HT-29 (cell line): ENCODE results near the gene COL6A2. TPM values are rescaled to one million over a fixed set of nuclear protein-coding genes. Genes with fewer than 3 reads are reported as not detected.
"Not testable (repeated sequence)": the region's sequence is repeated elsewhere in the genome, so short reads cannot be mapped to it uniquely, and the experiment has no call there.

ENCODE experiments used
- DNase-seq: peaks from one replicate; pipeline ENCODE4 v3.0.0-alpha.2; 2015; ENCODE audit warnings: low spot score
- total RNA-seq: library from RNA; depleted of rRNA; stranded (reverse); fragments of >200 nt; shearing (Covaris generic); gene quantifications from 2 replicates; pipeline ENCODE4 v1.2.3, GENCODE V29; 2014

Gene COL6A2
- total RNA-seq, 1 experiment from 2014 or later = not detected

GRCh38 chr21:46078978-46079351 lies 18.9 kb upstream of the COL6A2 start:
- DNase-seq = no peak

DNA sequence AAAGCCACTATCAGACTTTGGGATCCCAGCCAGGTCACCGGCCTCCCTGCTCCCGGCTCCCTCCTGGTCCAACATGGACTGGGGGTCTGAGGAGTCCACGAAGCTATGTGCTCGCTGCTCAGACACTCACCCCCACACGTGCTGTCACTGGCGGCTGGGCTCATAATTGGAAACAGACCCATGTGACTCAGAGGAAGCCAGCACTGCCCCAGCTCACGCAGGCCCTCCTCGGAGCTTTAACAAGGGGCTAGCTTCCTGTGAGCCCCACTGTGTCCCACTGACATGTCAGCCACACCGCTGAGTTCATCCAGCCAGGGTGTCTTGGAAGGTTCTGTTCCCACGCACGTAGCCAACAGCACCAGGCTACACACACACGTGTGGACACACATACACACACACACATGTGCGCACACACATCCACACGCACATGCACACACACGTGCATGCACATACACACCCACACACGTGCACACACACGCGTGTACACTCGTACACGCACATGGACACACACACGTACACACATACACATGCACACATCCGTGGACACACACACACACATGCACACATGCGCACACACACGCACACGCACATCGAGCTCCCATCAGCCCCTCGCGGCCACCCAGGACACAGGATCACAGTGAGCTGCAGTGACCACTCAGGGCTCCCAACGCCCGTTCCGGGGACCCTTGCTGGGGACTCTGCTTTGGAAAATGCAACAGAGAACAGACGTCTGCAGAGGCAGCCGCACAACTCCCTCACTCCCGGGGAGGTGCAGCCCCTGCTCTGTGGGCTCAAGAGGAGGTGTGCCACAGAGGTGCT lies 18.4 kb upstream of the COL6A2 start:
- DNase-seq = no peak

DNA sequence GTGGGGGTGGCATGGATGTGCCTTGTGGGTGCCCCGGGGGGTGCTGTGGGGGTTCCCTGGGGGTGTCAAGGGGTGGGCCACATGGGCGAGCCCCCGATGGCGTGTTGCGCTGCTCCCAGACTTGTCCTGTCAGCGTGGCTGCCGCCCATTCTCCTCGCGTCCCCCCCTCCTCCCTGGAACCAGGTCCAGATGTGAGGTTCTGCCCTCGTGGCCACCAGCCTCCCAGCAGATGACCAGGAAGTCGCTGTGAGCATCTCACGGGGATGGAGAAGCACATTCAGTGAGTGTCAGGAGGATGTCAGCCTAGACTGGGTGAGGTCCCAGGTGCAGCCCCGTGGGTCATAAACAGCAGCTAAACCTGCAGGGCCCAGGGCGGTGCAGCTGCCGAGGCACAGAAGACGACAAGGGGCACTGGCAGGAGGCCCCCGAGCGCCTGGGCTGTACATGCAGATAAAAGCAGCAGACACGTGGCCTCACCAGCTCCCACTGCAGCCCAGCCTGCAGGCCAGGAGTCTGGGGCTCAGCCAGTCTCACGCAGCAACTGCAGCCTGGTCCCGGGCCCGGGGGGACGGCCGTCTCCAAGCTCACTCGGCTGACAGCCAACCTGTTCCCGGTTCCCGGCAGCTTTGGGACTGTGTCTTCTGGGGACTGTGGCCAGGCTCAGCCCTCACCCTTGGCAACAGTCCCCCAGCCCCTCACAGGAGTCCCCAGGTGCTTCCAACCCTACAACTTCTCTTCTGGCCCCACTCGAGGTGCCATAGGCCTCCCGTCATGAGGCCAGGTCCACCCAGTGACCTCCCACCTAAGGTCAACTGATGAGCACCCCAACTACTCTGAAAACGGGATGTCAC lies 17.5 kb upstream of the COL6A2 start:
- DNase-seq = no peak

DNA sequence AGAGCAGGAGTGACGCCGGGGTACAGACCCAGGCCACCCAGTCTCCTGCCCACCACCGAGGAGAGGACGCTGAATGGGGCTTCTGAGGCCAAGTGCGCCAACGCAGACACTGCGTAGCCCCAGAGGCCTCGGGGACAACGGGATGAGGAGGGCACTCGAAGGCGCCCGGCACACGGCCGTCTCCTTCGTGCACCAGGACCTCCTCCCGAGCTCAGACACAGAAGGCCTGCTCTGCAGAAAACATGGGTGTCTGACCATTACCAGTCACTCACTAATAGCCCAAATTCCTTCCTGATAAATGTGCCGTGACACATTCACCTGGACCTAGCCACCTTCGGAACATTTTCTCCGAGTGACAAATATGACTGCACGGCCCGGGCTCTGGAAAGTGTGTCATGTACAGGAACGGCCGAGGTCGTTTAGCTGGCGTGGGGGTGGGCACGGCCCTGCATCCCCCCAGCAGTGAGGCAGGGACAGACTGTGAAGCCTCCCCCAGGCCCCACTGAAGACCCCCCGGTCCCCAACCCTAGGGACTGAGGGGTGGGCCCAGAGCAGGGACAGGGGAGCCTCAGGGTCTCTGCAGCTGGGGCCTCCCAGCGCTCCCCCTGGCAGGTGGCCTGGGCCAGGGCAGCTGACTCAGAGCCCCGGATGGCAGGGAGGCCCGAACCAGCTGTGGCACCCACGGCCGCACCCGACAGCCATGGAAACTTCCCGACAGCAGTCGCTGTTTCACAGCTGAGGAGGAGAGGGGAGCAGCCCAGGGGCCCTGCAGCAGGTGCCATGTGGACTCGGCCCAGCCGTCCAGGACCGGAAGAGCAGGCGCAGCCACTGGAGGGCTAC lies 16.7 kb upstream of the COL6A2 start:
- DNase-seq = no peak

DNA sequence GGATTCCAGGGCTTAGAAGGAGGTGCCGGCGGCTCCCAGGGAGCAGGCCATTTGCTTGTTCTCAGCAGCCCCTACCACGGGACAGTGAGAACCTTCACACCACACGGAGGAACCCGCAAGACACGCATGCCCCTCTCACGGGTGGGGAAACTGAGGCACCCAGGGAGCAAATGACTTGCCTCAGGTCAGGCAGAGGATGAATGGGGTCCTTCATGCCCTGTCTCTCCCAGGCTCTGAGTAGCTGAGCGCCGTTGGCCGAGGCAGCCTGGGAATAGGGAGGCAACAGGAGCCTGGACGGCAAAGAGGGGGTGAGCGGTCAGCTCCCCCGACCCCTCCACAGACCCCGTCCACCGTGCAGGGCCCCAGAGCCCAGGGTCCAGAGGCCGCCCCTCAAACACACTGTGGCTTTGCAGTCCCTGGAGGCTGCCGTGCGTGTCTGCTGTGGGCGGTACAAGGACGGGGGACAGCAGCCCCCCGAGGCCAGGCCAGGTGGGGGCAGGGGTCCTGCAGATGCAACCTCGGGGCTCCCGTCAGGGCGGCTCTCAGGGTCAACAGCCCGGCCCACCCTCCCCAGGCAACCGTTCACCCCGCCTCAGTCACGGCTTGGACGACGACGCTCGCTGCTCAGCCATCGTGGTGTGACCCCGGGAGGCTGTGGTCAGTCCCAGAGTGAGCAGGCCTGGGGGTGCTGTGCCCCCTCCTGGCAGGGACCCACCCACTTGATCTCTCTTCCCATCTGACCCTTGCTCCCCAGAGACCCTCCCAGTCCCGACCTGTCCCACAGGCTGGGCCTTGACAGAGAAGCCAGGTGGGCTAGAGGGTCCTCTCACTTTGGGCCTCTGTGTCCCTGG lies 15.8 kb upstream of the COL6A2 start:
- no peak for DNase-seq

- DNase-seq = no peak
Observed at GRCh38 chr21:46082713-46082962, 15.3 kb upstream of the COL6A2 start.

DNA sequence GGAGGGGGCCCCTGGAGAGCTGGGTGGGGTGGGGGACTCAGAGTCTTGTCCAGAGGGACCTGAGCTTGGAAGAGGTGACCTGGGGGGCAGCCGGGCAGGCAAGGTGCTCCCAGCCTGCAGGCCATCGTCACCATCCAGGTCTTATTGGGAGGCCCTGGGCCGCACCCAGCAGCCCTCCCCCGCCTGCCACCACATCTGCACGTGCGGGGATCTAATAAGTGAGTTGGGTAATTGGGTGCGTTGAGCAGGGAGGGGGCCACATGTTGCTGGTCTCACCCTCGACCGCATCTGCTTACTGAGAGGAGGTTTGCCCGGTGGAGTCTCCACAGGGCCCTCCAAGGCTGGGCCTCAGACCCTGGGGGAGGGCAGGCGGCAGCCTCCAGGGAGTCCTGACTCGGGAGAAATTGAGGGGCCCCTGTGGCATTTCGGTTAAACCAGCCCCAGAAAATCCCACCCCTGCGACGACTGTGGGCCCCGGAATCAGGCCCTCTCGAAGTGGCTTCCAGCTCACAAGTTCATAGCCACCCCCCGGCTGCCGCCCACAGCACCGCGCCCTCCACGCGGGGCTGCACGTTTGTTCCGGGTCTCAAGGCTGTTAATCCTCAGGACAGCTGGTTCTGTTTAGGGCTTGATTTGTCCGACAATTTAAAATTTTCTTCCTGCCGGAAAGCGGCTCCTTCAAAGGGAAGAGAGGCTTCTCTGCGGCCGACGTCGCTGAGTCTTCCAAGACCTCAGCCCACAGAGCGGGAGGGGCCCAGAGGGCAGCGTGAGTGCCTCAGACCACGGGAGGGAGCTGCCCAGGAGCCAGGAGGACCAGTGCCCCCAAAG lies 14.7 kb upstream of the COL6A2 start:
- DNase-seq = no peak

DNA sequence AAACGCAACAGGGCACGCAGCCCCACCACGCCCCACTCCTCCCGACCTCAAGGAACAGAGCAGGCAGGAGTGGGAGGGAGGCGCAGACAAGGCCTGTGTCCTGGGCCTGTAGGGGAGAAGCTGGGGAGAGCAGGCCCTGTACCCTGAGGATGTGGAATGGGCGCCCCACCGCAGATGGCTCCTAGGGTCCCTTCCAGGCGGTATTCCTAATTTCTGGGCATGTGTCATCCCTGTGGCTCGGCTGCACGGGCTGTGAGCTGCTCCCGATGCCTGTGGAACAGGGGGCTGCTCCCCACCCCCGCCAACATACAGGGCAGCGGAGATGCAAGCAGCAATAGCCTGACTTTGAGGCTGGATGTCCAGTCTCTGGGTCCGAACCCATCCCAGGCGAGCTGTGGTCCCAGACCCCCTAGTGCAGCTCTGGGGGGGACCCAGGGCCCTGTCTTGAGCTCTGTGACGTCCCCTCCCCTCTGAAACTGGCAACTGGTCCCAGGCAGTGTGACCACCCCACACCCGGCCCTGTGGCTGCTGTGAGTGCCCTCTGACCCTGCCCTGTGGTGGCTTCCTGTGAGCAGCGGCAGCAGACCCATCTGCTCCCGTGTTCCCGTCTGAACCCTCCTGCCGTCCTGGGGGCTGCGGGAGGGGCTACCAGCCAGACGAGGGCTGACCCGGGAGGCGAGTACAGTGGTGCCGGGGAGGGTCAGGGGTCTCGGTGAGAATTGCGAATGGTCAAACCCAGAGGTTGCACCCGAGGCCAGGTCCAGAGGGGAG lies 13.9 kb upstream of the COL6A2 start:
- no peak for DNase-seq

GRCh38 chr21:46084709-46085108 lies 13.2 kb upstream of the COL6A2 start:
- DNase-seq = no peak

DNA sequence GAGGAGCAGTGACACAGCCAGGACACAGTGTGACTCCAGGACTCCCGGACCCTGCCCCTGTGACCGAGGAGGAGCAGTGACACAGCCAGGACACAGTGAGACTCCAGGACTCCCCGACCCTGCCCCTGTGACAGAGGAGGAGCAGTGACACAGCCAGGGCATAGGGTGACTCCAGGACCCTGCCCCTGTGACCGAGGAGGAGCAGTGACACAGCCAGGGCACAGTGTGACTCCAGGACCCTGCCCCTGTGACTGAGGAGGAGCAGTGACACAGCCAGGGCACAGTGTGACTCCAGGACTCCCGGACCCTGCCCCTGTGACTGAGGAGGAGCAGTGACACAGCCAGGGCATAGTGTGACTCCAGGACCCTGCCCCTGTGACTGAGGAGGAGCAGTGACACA lies 12.7 kb upstream of the COL6A2 start:
- not testable (repeated sequence) for DNase-seq

GRCh38 chr21:46087641-46088040 lies 10.3 kb upstream of the COL6A2 start:
- no peak for DNase-seq

DNA sequence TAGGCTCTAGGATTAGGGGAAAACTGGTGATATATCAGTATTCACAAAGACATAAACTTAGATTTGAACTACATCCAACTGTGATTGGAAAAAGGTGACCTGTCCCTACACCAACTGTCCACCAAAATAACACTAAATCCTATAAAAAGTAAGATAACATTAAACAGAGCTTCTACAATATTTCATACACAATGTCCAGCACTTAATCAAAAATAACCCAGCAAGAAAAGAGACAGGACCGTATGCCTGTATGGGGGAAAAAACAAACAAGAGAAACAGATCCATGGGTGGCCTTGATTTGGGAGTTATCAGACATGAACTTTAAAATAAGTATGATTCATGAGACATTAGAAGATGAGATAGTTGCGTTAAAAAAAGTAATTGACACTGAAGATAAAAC lies 9.7 kb upstream of the COL6A2 start:
- no peak for DNase-seq

- DNase-seq = no peak
Observed at GRCh38 chr21:46089285-46089684, 8.6 kb upstream of the COL6A2 start.

DNA sequence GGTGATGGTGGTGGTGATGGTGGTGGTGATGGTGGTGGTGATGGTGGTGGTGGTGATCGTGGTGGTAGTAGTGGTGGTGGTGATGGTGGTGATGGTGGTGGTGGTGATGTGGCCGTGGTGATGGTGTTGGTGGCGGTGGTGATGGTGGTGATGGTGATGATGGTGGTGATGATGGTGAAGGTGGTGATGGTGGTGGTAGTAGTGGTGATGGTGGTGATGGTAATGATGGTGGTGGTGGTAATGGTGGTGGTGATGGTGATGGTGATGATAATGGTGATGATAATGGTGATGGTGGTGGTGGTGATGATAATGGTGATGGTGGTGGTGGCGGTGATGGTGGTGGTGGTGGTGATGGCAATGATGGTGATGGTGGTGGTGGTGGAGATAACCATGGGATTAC lies 6.8 kb upstream of the COL6A2 start:
- no peak for DNase-seq

GRCh38 chr21:46091631-46092025 lies 6.3 kb upstream of the COL6A2 start:
- DNase-seq = no peak

- DNase-seq = no peak
Observed at GRCh38 chr21:46092026-46092764, 5.7 kb upstream of the COL6A2 start.

DNA sequence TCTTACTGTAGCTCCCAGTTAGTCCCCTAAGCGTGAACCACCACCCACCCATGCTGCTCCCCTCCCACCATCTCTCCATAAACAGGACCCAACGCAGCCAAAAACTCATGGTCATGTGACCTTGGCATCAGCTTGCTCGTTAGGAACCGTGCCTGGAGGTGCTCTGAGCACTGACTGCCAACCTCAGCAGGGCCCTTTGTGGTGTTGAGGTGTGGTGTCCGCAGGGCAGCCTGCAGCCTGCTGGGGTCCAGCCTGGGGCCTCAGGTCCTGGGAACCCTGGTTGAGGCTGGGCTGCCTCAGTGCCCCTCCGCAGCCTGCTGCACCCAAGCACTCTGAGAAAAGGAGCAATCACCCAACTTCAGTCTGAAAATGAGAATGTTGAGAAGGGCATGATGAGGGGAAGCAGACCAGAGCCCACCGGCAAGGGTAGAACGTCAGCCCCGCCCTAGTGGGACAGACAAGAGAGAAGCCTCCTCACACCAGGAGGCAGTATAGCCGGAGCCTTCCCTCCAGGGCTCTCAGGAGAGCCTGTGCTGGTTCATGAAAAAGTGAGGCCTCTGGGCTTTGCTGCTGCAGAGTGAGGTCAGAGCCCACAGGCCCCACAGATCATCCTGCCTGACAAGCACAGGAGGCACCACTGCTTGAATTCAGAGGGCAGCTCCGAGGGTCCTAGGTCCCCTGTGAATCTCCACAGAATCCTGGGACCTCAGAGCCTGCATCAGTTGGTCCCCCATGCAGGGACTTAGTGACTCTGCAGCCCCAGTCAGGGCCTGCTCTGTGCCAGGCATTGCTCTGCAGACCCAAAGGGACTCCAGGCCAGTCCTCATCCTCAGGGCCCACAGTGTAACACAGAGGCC lies 4.9 kb upstream of the COL6A2 start:
- no peak for DNase-seq
